Vagina (tissue), 2 donors: ENCODE data around the gene ANKRD63. TPM values are rescaled to one million over a fixed set of nuclear protein-coding genes. Genes with fewer than 3 reads are reported as not detected.

Experiments
- DNase-seq, 2 donors: peaks; one replicate each; pipeline ENCODE4 v3.0.0-alpha.2; 2017; ENCODE audit errors: extremely low spot score in 2 of 2
- H3K27ac ChIP-seq: fragments of 200-600 bp; sonication (generic); one replicate; pipeline ENCODE4 v1.5.1; 2019
- H3K27me3 ChIP-seq: fragments of 200-600 bp; sonication (generic); one replicate; pipeline ENCODE4 v1.5.1; 2019
- H3K36me3 ChIP-seq, 2 donors: fragments of 200-600 bp; sonication (generic); one replicate each; pipeline ENCODE4 v1.5.1; 2017 to 2019
- H3K4me1 ChIP-seq: fragments of 200-600 bp; sonication (generic); one replicate; pipeline ENCODE4 v1.5.1; 2019
- H3K4me3 ChIP-seq, 2 donors: fragments of 200-600 bp; sonication (generic); 1 replicate in 1 of 2; 2 replicates in 1 of 2; pipeline ENCODE4 v1.5.1; 2016 to 2019
- H3K9me3 ChIP-seq: fragments of 200-600 bp; sonication (generic); one replicate; pipeline ENCODE4 v1.5.1; 2019
- CTCF ChIP-seq, 3 experiments: fragments of 450-650 bp in 2 of 3; fragments of 200-600 bp in 1 of 3; sonication (generic) in 1 of 3; IDR thresholded peaks; one replicate each; pipeline ENCODE4 v1.5.1; 2017 to 2019; ENCODE audit warnings: antibody characterized with exemption in 3 of 3, mild to moderate bottlenecking in 2 of 3, moderate library complexity in 2 of 3
- POLR2A ChIP-seq, 2 donors: fragments of 450-650 bp; IDR thresholded peaks; one replicate each; pipeline ENCODE4 v1.6.1; 2017; ENCODE audit warnings: antibody characterized with exemption in 2 of 2, mild to moderate bottlenecking in 2 of 2, moderate library complexity in 2 of 2
- POLR2AphosphoS5 ChIP-seq, 2 donors: sonication (generic); formaldehyde crosslinking; IDR thresholded peaks; one replicate each; pipeline ENCODE4 v1.9.0; 2017; ENCODE audit warnings: antibody characterized with exemption in 2 of 2, mild to moderate bottlenecking in 2 of 2, low read depth in 1 of 2; ENCODE audit not compliant: insufficient read depth in 1 of 2
- intact Hi-C: fragments of 100-400 bp; cut with DNase I; formaldehyde crosslinking; loops from one replicate; pipeline ENCODE4 v1.15.1; 2023
- total RNA-seq: library from RNA; depleted of rRNA; stranded (reverse); fragments of >200 nt; gene quantifications from one replicate; pipeline ENCODE4 v1.2.3, GENCODE V29; 2016

ANKRD63 gene
- total RNA-seq, 1 donor from 2014 or later, result not detected

- no peaks in the 10 kb centered on the region for H3K9me3 ChIP-seq
- H3K27ac ChIP-seq, result no peak overlapping the region
- H3K4me3 ChIP-seq, result no peak overlapping the region
- intact Hi-C loops, result no loop called here
- no peak for TF ChIP-seq POLR2AphosphoS5 (IDR thresholded peaks at IDR 0.05; ENCODE audit: insufficient read depth in 1 of 2, low read depth in 1 of 2)
- TF ChIP-seq POLR2A (IDR thresholded peaks at IDR 0.05), result no peak
- TF ChIP-seq CTCF (IDR thresholded peaks at IDR 0.05), result no peak
- no peaks in the 10 kb centered on the region for H3K36me3 ChIP-seq
- no peaks in the 10 kb centered on the region for H3K27me3 ChIP-seq
- peaks cover 8% of the 10 kb centered on the region for H3K4me1 ChIP-seq
- no peak for DNase-seq
These were observed 13.2 kb upstream of the ANKRD63 start for GRCh38 chr15:40295877-40296560.

- DNase-seq, result no peak
- Histone ChIP-seq H3K4me1 (peaks cover 14% of the 10 kb centered on the region), H3K9me3 (no peaks in the 10 kb centered on the region), H3K27ac (no peak overlapping the region), H3K36me3 (no peaks in the 10 kb centered on the region), H3K27me3 (no peaks in the 10 kb centered on the region), H3K4me3 (no peak overlapping the region)
- no peak for TF ChIP-seq POLR2A (IDR thresholded peaks at IDR 0.05)
- no peak for TF ChIP-seq POLR2AphosphoS5 (IDR thresholded peaks at IDR 0.05; ENCODE audit: insufficient read depth in 1 of 2, low read depth in 1 of 2)
- TF ChIP-seq CTCF (IDR thresholded peaks at IDR 0.05), result no peak
- intact Hi-C loops, result no loop called here
These were observed 12.4 kb upstream of the ANKRD63 start for GRCh38 chr15:40295297-40295696.

- H3K4me1 ChIP-seq, result peaks cover 14% of the 10 kb centered on the region
- TF ChIP-seq CTCF (IDR thresholded peaks at IDR 0.05), result no peak
- TF ChIP-seq POLR2A (IDR thresholded peaks at IDR 0.05), result no peak
- no peak for TF ChIP-seq POLR2AphosphoS5 (IDR thresholded peaks at IDR 0.05; ENCODE audit: insufficient read depth in 1 of 2, low read depth in 1 of 2)
- intact Hi-C loops, result no loop called here
- no peaks in the 10 kb centered on the region for H3K9me3 ChIP-seq
- no peaks in the 10 kb centered on the region for H3K27me3 ChIP-seq
- DNase-seq, result no peak
- H3K4me3 ChIP-seq, result no peak overlapping the region
- no peaks in the 10 kb centered on the region for H3K36me3 ChIP-seq
- H3K27ac ChIP-seq, result no peak overlapping the region
These were observed 11.3 kb upstream of the ANKRD63 start for GRCh38 chr15:40293905-40294895.

- Histone ChIP-seq H3K27ac (no peak overlapping the region), H3K9me3 (no peaks in the 10 kb centered on the region), H3K4me3 (no peak overlapping the region), H3K4me1 (peaks cover 14% of the 10 kb centered on the region), H3K27me3 (no peaks in the 10 kb centered on the region), H3K36me3 (no peaks in the 10 kb centered on the region)
- intact Hi-C loops, result no loop called here
- DNase-seq, result no peak
- TF ChIP-seq POLR2A (IDR thresholded peaks at IDR 0.05) (no peak), CTCF (IDR thresholded peaks at IDR 0.05) (no peak)
These were observed 10.1 kb upstream of the ANKRD63 start for GRCh38 chr15:40293006-40293405.
